ENCODE results near the gene CTDSP2. TPM values are rescaled to one million over a fixed set of nuclear protein-coding genes. Genes with fewer than 3 reads are reported as not detected.
A peak's percentile ranks its signal among the peaks of the same experiment; 100 is the strongest.

CTDSP2 gene
- total RNA-seq, 1 donor from 2014 or later, result 62.5 TPM

GRCh38 chr12:57834086-57834876 lies 12.2 kb downstream of the CTDSP2 start:
- Mint-ChIP-seq H3K4me3 (ENCODE audit: low read depth) (no peak overlapping the region), H3K27me3 (ENCODE audit: low read depth) (no peaks in the 10 kb centered on the region), H3K4me1 (ENCODE audit: low read depth) (peaks cover 57% of the 10 kb centered on the region), H3K36me3 (ENCODE audit: low read depth) (peaks cover 4% of the 10 kb centered on the region), H3K9me3 (no peaks in the 10 kb centered on the region), H3K27ac (no peak overlapping the region)
- intact Hi-C loops (cut with micrococcal nuclease), result loop anchor here (5.0 kb wide), 1 partner anchor 33 kb away; no protein-coding TSS in a partner anchor
- no peak for DNase-seq (ENCODE audit: low spot score)

- H3K36me3 Mint-ChIP-seq (ENCODE audit: low read depth), result peaks cover 8% of the 10 kb centered on the region
- intact Hi-C loops (cut with micrococcal nuclease), result loop anchor here (5.0 kb wide), 1 partner anchor 34 kb away; no protein-coding TSS in a partner anchor
Measured at GRCh38 chr12:57833672-57834071, 12.9 kb downstream of the CTDSP2 start.

GRCh38 chr12:57832966-57833365 lies 13.6 kb downstream of the CTDSP2 start:
- H3K4me1 Mint-ChIP-seq (ENCODE audit: low read depth), result peaks cover 44% of the 10 kb centered on the region

More at GRCh38 chr12:57833672-57834071, 12.9 kb downstream of the CTDSP2 start:
- DNase-seq (ENCODE audit: low spot score), result no peak
- peak overlapping the region; percentile 2 for H3K27ac Mint-ChIP-seq
- peaks cover 51% of the 10 kb centered on the region for H3K4me1 Mint-ChIP-seq (ENCODE audit: low read depth)
- no peaks in the 10 kb centered on the region for H3K27me3 Mint-ChIP-seq (ENCODE audit: low read depth)
- no peak overlapping the region for H3K4me3 Mint-ChIP-seq (ENCODE audit: low read depth)
- H3K9me3 Mint-ChIP-seq, result no peaks in the 10 kb centered on the region

GRCh38 chr12:57830393-57830792 lies 16.1 kb downstream of the CTDSP2 start:
- peaks cover 21% of the 10 kb centered on the region for H3K4me1 Mint-ChIP-seq (ENCODE audit: low read depth)
- H3K4me3 Mint-ChIP-seq (ENCODE audit: low read depth), result no peak overlapping the region
- intact Hi-C loops (cut with micrococcal nuclease), result loop anchor here (2.0 to 5.0 kb wide), 2 partner anchors 16 to 37 kb away; partner anchors contain the start of gene CTDSP2
- no peaks in the 10 kb centered on the region for H3K27me3 Mint-ChIP-seq (ENCODE audit: low read depth)
- DNase-seq (ENCODE audit: low spot score), result no peak
- H3K36me3 Mint-ChIP-seq (ENCODE audit: low read depth), result peaks cover 27% of the 10 kb centered on the region
- no peaks in the 10 kb centered on the region for H3K9me3 Mint-ChIP-seq
- H3K27ac Mint-ChIP-seq, result no peak overlapping the region

More at GRCh38 chr12:57832966-57833365, 13.6 kb downstream of the CTDSP2 start:
- Mint-ChIP-seq H3K27me3 (ENCODE audit: low read depth) (no peaks in the 10 kb centered on the region), H3K9me3 (no peaks in the 10 kb centered on the region), H3K4me3 (ENCODE audit: low read depth) (no peak overlapping the region), H3K27ac (no peak overlapping the region), H3K36me3 (ENCODE audit: low read depth) (peaks cover 12% of the 10 kb centered on the region)
- DNase-seq (ENCODE audit: low spot score), result no peak
- intact Hi-C loops (cut with micrococcal nuclease), result loop anchor here (5.0 kb wide), 1 partner anchor 34 kb away; no protein-coding TSS in a partner anchor

- peaks cover 19% of the 10 kb centered on the region for H3K4me1 Mint-ChIP-seq (ENCODE audit: low read depth)
- H3K4me3 Mint-ChIP-seq (ENCODE audit: low read depth), result no peak overlapping the region
- DNase-seq (ENCODE audit: low spot score), result no peak
- intact Hi-C loops (cut with micrococcal nuclease), result no loop called here
- H3K36me3 Mint-ChIP-seq (ENCODE audit: low read depth), result peaks cover 35% of the 10 kb centered on the region
- H3K27ac Mint-ChIP-seq, result no peak overlapping the region
- no peaks in the 10 kb centered on the region for H3K27me3 Mint-ChIP-seq (ENCODE audit: low read depth)
- no peaks in the 10 kb centered on the region for H3K9me3 Mint-ChIP-seq
Measured at GRCh38 chr12:57829025-57829777, 17.3 kb downstream of the CTDSP2 start.

- peaks cover 8% of the 10 kb centered on the region for H3K4me1 Mint-ChIP-seq (ENCODE audit: low read depth)
- intact Hi-C loops (cut with micrococcal nuclease), result no loop called here
- H3K36me3 Mint-ChIP-seq (ENCODE audit: low read depth), result peaks cover 52% of the 10 kb centered on the region
Measured at GRCh38 chr12:57826966-57827365, 19.6 kb downstream of the CTDSP2 start.

GRCh38 chr12:57826400-57826799 lies 20.1 kb downstream of the CTDSP2 start:
- intact Hi-C loops (cut with micrococcal nuclease), result no loop called here
- no peak overlapping the region for H3K27ac Mint-ChIP-seq

More at GRCh38 chr12:57826966-57827365, 19.6 kb downstream of the CTDSP2 start:
- H3K4me3 Mint-ChIP-seq (ENCODE audit: low read depth), result no peak overlapping the region
- no peaks in the 10 kb centered on the region for H3K9me3 Mint-ChIP-seq
- H3K27me3 Mint-ChIP-seq (ENCODE audit: low read depth), result no peaks in the 10 kb centered on the region
- no peak for DNase-seq (ENCODE audit: low spot score)
- H3K27ac Mint-ChIP-seq, result no peak overlapping the region

GRCh38 chr12:57825451-57825850 lies 21.1 kb downstream of the CTDSP2 start:
- Mint-ChIP-seq H3K27ac (no peak overlapping the region), H3K27me3 (ENCODE audit: low read depth) (no peaks in the 10 kb centered on the region), H3K36me3 (ENCODE audit: low read depth) (peaks cover 61% of the 10 kb centered on the region), H3K4me3 (ENCODE audit: low read depth) (no peak overlapping the region), H3K4me1 (ENCODE audit: low read depth) (peaks cover 3% of the 10 kb centered on the region), H3K9me3 (no peaks in the 10 kb centered on the region)
- intact Hi-C loops (cut with micrococcal nuclease), result no loop called here
- DNase-seq (ENCODE audit: low spot score), result no peak

More at GRCh38 chr12:57826400-57826799, 20.1 kb downstream of the CTDSP2 start:
- peaks cover 4% of the 10 kb centered on the region for H3K4me1 Mint-ChIP-seq (ENCODE audit: low read depth)
- H3K27me3 Mint-ChIP-seq (ENCODE audit: low read depth), result no peaks in the 10 kb centered on the region
- H3K9me3 Mint-ChIP-seq, result no peaks in the 10 kb centered on the region
- no peak for DNase-seq (ENCODE audit: low spot score)
- no peak overlapping the region for H3K4me3 Mint-ChIP-seq (ENCODE audit: low read depth)
- peaks cover 56% of the 10 kb centered on the region for H3K36me3 Mint-ChIP-seq (ENCODE audit: low read depth)

GRCh38 chr12:57823908-57824640 lies 22.5 kb downstream of the CTDSP2 start:
- no peak overlapping the region for H3K27ac Mint-ChIP-seq
- no peak overlapping the region for H3K4me3 Mint-ChIP-seq (ENCODE audit: low read depth)
- intact Hi-C loops (cut with micrococcal nuclease), result no loop called here
- H3K9me3 Mint-ChIP-seq, result no peaks in the 10 kb centered on the region
- H3K4me1 Mint-ChIP-seq (ENCODE audit: low read depth), result no peaks in the 10 kb centered on the region
- no peak for DNase-seq (ENCODE audit: low spot score)
- no peaks in the 10 kb centered on the region for H3K27me3 Mint-ChIP-seq (ENCODE audit: low read depth)
- H3K36me3 Mint-ChIP-seq (ENCODE audit: low read depth), result peaks cover 55% of the 10 kb centered on the region

- H3K27ac Mint-ChIP-seq, result no peak overlapping the region
- no peaks in the 10 kb centered on the region for H3K27me3 Mint-ChIP-seq (ENCODE audit: low read depth)
- no peaks in the 10 kb centered on the region for H3K4me1 Mint-ChIP-seq (ENCODE audit: low read depth)
- H3K4me3 Mint-ChIP-seq (ENCODE audit: low read depth), result no peak overlapping the region
- no peaks in the 10 kb centered on the region for H3K9me3 Mint-ChIP-seq
- no peak for DNase-seq (ENCODE audit: low spot score)
- H3K36me3 Mint-ChIP-seq (ENCODE audit: low read depth), result peaks cover 57% of the 10 kb centered on the region
- intact Hi-C loops (cut with micrococcal nuclease), result no loop called here
Measured at GRCh38 chr12:57823131-57823907, 23.2 kb downstream of the CTDSP2 start.

GRCh38 chr12:57822392-57823130 lies 24.0 kb downstream of the CTDSP2 start:
- Mint-ChIP-seq H3K36me3 (ENCODE audit: low read depth) (peaks cover 57% of the 10 kb centered on the region), H3K4me1 (ENCODE audit: low read depth) (no peaks in the 10 kb centered on the region), H3K9me3 (no peaks in the 10 kb centered on the region), H3K27me3 (ENCODE audit: low read depth) (no peaks in the 10 kb centered on the region), H3K4me3 (ENCODE audit: low read depth) (no peak overlapping the region), H3K27ac (no peak overlapping the region)
- no peak for DNase-seq (ENCODE audit: low spot score)
- intact Hi-C loops (cut with micrococcal nuclease), result no loop called here
